GM21390 (cell line): ENCODE results near the gene UHRF1.
"Not testable (repeated sequence)": the region's sequence is repeated elsewhere in the genome, so short reads cannot be mapped to it uniquely, and the experiment has no call there.

ENCODE experiments used
- ATAC-seq: cut with Tn5 transposase; IDR thresholded peaks from one replicate; pipeline ENCODE4 v1.9.1; 2021; ENCODE audit not compliant: unreplicated experiment

The UHRF1 gene

DNA sequence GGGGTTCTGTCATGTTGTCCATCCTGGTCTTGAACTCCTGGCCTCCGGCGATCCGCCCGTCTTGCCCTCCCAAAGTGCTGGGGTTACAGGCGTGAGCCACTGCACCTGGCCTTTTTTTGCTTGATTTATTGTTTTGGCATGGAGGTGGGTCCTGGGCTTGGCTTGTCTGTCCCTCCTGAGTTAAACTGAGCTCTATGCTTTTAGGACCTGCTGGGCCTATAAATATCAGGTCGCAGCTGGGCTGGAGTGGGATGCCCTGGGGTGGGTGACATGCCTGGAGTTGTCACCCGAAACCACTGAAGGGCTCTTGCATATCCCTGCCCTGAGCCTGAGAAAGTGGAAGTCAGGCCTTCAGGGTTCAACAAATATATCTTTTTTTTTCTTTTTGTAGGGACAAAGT is 12.2 kb upstream of the UHRF1 start:
- no peak for ATAC-seq

DNA sequence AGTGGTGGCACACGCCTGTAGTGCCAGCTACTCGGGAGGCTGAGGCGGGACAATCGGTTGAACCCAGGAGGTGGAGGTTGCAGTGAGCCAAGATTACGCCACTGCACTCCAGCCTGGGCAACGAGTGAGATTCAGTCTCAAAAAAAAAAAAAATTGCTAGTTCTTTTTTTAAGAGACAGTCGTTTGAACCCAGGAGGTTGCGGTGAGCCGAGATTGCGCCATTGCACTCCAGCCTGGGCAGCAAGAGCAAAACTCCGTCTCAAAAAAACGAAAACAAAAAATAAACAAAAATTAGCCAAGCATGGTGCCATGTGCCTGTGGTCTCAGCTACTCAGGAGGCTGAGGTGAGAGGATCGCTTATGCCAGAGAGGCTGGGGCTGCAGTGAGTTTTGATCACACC is 8.4 kb upstream of the UHRF1 start:
- ATAC-seq: not testable (repeated sequence)

DNA sequence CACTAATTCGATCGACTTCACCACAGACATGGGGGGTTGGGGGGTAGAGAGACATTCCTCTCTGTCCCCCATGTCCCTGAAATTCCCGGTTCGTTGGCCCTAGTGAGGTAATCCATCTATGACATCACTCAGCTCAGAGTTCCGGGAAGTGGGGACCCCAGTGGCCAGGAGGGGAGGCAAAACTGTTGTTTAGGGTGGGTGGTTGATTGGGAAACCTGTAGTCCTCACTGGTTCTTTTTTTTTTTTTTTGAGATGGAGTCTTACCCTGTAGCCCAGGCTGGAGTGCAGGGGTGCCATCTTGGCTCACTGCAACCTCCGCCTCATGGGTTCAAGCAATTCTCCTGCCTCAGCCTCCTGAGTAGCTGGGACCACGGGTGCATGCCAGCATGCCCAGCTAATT is 6.5 kb upstream of the UHRF1 start, which contains the start of gene ARRDC5:
TSS of gene ARRDC5 (minus strand) at position 101 of the 400 bp plus-strand sequence. CDS start at position 30, 71 bp downstream.
- ATAC-seq: no peak

DNA sequence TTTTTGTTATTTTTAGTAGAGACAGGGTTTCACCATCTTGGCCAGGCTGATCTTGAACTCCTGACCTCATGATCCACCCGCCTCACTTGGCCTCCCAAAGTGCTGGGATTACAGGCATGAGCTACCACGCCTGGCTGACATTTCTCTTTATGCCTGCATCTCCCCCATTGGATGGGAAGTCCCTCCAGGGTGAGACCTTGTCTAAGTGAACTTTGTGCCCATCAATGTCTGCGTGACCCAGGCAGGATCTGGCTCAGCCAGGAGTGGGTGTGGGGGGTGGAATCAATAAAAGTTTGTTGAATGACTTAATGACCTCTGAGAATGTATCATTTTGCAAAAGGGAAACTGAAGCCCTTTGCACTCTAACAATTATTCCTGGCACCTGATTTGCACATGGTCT is 4.8 kb upstream of the UHRF1 start:
- ATAC-seq: no peak

DNA sequence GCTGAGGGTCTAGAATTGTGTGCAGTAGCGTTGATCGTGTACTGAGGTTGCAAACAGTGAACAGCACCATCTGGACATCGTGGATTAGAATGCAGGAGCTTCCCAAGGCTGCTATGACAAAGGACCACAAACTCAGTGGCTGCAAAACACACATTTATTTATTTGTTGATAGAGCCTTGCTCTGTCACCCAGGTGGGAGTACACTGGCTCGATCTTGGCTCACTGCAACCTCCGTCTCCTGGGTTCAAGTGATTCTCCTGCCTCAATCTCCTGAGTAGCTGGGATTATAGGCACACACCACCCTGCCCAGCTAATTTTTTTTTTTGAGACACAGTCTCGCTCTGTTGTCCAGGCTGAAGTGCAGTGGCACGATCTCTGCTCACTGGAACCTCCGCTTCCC is 2.3 kb upstream of the UHRF1 start:
- no peak for ATAC-seq

DNA sequence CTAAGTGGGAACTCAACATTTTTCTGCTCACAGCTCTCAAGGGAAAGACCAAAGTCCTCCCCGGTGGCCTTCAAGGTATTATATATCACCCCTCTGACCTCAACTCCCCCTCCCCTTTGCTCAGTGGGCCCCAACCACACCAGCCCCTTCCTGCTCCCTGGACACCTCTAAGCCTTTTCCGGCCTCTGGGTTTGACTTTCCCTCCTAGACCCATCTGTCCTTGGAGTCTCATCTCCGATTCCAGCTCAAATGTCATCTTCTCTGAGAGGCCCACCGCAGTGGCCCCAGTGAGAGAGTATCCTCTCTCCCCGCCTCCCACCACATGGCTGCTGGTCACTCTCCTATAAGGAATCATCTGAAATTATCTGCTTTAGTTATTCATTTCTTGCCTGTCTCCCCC is 941 bp upstream of the UHRF1 start:
- ATAC-seq: no peak

DNA sequence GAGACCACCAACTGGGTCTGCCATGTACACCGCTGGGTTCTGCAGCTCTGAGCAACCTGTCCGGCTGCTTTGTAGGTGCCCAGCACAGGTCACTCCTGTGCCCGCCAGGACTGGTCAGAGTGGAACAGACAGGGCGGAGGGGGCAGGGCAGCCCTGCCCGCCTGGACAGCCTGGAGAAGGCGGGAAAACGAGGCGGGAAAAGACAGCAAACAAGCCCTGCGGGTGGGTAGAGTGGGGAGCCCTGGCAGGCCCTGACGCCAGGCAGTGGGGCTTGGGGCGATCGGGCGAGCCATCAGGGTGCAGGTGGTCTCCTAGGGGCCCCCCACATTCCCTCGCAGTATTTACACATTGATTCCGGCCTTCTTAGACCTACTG is 533 bp upstream of the UHRF1 start:
- ATAC-seq: no peak

DNA sequence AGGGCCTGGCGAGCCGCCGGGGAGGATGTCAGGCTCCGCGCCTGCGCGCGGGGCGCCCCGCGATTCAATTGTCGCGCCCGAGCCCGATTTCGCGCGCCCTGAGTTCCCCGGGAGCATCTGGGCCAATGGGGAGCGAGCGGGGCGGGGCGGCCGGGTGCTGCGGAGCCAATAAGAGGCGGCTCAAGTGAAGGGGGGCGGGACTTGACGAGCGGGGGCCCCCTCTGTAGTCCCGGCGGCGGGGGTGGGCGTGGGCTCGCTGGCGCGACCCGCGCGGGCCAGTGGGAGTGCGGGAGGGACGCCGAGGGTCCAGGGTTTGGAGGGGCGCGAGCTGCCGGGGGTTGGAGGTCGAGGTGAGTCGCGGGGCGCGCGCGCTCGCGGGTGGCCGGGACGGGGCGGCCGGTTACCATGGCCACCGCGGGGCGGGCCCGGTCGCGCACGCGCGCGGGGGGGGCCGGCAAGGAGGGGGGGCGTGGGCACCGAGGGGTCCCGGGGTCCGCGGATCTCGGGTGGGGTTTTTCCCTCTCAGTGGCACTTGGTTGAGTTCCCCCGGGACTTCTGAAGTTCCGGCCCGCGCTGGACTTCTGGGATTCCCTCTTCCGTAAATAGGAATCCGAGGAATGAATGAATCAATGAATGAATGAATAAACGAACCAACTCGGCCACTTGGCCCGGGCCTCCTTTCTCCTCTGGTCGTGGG is 744 bp downstream of the UHRF1 start:
- ATAC-seq: peak; percentile 68

DNA sequence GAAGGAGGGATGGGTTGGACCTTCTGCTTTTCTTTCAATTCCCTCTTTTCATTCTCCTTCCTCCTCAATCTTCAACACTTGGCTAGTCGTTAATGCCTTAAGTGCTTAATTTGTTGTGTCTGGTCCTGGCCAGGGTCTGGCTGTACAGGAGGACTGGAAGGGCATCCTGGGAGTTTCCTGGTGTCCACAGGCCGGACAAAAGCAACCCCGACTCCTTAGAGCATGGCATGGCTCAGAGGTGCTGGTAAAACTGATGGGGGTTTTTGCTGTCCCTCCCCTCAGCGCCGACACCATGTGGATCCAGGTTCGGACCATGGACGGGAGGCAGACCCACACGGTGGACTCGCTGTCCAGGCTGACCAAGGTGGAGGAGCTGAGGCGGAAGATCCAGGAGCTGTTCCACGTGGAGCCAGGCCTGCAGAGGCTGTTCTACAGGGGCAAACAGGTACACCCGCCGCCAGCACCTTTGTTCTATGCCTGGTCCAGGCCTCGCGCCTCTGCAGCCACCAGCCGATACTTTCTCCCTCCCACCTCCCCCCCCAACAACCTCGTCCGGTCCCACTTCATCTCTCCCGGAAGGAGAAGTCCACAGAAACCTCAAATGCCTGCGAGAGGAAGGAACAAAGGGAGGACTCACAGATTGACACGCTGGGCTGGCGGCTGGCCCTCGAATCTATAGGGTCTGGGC is 1.4 kb downstream of the UHRF1 start:
- no peak for ATAC-seq

DNA sequence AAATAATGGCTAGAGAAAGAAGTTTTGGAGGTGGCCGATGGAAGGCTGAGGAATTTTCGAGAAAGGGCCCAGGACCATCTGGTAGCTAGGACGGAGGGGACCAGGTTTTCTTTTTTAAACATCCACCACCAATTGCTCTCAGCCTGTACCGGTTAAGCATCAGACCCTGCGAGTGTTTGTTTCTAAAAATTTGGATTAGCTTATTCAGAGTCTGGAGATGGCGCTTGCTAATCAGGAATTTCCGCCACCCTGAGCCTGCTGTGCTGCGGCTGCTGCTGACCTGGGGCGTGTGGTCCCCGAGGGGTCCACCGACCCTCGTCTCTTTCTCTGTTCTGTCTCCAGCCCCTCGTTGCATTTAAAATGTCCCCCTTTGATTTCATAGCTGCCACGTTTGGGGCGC is 2.0 kb downstream of the UHRF1 start:
- ATAC-seq: no peak

DNA sequence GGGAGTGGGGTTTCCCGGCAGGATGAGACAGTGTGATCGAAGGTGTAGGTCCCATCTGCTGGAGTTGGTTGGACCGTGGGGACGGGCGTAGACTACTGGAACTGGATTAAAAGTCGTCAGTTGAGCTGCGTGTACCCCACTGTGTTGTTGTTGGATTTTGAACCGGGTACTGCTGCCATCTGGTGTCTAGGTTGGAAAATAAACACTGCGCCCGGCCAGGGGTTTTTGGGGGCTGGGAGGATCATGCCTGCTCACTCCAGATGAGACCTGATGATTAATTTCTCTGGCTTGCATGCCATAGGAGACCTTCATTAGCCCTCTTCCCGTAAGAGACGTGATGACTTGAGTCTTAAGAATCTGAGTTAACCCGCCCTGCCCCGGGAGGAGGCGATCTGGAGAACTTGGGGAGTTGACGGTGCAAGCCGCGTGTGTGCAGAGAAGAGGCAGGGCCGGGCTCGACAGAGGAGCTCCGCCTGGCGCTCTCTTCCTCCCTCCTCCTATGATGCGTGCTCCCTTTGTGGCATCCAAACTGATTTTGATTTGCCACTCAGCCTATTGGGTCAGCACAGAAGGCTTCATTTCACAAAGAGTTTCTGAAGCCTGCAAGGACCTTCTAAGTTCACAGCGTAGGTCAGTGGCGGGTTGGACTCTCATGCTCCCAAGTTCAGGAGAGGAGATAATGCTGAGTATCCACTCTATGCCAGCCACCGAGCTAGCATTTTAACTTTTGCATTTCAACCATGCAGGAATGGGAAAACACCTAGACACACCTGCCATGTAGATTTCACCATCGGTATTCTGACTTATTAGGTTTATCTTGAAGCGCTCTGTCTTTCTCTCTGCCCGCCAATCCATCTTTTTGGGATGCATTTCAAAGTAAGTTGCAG is 2.7 kb downstream of the UHRF1 start:
- ATAC-seq: no peak

DNA sequence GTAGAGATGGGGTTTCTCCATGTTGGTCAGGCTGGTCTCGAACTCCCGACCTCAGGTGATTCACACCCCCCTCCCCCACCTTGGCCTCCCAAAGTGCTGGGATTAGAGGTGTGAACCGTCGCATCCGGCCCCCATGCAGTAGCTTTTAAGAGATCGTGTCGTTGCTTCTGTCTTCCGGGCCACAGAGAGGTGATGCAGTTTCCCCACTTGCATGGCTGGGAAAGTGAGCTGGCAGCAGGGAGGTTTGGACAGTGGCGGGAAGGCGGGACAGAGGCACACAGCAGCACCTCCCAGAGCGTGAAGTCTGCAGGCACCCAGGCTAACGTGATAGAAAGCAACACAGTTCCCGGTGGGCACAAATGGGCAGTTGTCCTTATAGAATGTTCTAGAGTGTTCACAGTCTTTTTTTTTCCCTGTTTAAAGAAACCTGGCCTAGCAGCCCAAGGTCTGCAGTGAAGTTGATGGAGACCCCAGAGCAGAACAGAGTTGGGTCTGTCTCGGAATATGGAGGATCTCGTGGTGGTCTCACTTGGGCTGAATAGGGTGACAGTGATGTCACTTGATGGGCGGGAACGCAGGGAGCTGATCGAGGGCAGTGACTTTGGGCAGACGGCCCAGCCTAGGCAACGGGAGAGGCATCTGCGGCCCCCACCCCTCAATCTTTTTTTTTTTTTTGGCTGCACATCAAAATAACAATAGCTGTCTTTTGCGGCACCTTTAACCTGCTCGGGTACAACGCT is 4.9 kb downstream of the UHRF1 start:
- ATAC-seq: no peak

DNA sequence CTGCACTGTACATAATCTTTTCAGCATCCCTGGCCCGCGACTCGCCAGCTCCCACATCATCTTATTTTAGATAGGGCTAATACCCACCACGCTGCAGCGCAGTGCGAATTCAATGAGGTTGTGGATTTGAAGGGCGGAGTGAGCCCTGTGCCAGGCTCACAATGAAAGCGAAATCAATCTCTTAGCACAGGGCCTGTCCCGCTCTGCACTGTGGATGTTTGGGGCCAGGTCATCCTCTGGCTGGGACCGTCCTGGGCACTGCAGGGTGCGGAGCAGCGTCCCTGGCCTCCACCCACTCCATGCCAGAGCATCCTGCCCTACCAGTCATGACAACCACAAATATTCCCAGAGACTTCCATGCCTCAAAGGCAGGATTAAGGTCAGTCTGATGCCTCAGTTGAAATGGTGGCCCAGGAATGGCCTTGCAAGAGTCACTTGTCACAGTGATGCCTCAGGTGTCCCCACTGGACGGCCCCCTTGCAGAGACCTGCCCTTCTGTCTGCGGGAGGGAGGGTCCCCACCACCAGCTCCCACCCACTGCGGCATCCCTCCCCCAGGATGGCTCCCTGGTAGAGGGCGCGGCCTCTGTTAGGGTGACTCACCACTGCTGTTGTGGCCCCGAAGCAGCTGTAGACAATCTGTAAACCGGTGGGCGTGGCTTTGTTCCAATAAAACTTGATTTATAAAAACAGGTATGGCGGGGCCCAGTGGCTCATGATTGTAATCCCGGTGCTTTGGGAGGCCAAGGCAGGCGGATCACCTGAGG is 5.6 kb downstream of the UHRF1 start:
- ATAC-seq: no peak

DNA sequence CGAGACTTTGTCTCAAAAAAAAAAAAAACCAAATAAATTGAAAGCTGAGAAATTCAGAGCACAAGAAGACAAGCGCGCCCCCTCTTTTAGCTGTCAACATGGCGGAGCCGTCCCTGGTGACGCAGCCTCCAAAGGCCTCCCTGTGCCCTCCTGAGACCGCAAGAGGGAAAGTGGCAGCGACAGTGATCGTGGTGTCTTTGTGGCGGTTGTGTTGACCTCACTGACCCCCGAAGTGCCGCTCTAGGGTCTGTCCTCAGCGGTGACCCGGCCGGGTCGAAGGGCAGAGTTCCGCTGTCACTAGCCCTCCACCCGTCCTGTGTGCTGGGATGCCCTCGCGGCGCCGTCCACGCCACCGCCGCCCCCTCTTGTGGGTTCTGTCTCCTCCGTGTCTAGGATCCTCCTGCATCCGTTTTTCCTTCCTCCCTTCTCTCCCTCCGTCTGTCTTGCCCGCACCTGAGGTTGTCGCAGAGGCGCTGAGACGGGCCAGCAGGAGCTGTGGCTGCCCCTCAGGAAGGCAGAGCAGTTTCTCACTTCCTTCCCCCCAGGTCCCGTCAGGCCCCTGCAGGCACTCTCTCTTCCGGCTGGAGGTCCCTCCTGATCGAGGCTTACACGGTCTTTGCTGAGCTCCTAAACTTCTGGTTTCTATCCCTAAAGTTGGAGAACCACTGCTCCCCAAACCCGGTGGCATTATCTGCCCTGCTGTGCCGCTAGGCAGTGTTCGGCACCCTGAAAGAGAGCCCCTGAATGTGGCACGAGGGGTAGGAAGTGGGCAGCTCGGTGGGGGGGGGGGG is 7.2 kb downstream of the UHRF1 start:
- ATAC-seq: no peak

DNA sequence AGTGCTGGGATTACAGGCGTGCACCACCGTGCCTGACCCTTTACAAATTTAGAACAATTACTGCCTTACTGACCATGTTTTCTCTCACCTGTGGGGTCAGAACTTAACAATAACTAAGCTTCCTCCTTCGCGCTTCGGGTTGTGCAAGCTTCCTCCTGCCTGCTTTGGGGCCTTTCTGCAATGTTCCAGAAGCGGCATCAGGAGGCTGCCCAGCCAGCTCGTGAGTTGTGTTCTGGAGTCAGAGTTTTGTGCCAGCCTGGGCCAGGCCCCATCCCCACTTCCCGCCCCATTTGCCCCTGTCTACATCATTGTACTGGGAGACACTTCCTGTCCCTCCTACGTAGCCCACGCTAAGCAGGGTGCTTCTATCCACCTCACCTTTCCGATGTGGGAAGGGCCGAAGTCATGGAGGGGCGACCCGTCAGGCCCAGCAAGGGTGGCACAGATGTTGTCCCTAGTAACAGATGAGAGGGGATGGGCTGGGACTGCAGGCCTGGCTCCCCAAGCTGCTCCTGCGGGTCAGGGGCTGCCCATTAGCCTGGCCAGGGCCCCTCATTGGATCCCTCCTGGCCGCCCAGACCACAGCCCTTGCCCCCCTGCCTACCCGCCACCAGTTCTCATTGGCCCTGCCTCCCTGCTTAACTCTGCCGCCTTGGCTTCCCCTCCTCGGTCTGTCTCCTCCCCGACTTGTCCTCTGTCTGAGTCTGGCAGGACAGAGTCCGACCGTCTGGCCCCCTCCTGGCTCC is 13.4 kb downstream of the UHRF1 start:
- ATAC-seq: no peak

DNA sequence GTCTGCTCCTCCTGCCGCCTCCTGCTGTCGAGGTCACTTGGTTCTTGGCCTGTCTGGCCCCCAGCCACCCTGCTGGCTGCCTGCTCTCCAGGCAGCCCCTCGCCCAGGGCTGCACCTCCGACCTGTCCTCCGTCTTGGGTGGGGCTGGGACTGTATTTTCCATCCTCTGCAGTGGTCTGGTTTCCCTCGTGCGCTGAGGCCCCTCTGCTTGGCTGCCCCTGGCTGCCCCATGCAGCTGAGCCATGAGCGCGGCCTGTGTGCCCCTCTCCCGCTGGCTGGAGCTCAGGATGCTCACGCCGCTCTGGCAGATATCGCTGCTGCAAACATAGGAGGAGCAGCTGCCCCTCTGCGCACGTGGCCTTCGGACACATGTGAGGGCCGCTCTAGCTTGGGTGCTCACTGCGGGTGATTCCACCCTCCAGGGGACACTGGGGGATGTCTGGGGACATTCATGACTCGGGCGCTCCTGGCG is 14.0 kb downstream of the UHRF1 start:
- ATAC-seq: no peak

DNA sequence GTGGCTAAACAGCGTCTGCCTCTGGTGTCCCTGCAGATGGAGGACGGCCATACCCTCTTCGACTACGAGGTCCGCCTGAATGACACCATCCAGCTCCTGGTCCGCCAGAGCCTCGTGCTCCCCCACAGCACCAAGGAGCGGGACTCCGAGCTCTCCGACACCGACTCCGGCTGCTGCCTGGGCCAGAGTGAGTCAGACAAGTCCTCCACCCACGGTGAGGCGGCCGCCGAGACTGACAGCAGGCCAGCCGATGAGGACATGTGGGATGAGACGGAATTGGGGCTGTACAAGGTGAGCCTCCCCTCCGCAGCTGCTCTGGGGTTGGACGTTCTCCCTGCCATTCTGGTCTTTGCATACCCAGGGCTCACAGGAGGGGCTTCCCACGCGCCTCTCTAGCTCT is 19.9 kb downstream of the UHRF1 start:
- ATAC-seq: no peak

DNA sequence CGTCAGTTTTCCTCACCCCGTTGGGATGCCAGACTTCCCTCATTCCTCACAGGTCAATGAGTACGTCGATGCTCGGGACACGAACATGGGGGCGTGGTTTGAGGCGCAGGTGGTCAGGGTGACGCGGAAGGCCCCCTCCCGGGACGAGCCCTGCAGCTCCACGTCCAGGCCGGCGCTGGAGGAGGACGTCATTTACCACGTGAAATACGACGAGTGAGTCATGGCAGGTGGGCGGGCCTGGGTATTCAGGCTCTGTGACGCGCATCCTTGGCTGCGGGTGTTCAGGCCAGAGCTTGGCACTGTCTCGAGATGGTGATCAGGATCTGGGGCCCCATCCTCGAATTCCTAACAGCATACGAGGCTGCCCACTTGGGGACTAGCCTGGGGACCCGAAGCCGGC is 21.4 kb downstream of the UHRF1 start:
- no peak for ATAC-seq

DNA sequence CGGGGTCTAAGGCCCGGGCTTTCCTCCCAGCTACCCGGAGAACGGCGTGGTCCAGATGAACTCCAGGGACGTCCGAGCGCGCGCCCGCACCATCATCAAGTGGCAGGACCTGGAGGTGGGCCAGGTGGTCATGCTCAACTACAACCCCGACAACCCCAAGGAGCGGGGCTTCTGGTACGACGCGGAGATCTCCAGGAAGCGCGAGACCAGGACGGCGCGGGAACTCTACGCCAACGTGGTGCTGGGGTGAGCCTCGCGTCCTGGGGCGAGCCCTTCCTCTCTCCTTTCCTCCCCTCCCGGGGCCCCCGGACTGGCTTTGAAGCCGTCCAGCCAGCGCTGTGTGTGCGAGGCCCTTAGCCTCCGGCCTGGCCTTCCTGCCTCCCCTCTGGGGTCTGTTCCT is 23.4 kb downstream of the UHRF1 start:
- no peak for ATAC-seq
